ENCODE measurements around the gene MYBPC3. TPM values are rescaled to one million over a fixed set of nuclear protein-coding genes. Genes with fewer than 3 reads are reported as not detected.

Gene MYBPC3
- total RNA-seq, 4 donors from 2014 or later: not detected

DNA sequence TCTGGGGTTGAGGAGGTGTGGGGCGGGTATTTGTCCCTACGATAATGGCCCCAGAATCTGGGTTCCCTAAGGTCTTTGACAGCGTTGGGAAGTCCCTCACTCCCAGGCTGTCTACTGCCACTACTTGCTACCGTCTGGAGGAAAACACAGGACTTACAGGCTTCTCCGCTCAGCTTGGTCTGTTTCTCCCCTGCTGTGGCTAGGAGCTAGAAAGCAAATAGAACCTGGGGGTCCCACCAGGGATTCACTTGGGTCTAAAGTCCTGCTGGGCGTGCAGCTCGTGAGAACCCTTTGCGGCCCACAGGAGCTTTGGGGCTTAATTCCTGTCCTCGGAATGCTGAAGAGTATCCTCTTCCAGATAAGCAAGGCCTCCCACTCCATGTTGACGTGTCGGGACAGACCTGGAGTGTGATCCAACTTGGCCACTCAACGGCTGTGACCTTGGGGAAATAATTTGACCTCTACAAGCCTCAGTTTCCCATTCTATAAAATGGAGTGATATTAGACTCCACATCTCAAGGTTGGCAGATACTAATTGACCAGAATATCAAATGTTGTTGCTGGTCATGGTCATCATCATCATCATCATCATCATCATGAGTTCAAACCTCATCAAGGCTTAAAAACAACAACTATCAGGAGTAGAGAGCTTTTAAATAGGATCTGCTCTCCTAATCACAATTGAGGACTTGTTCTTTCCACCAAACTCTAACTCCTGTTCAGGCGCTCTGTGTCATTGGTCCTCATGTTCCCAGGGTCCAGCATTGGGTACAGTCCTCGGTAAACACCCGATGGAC lies 1.7 kb upstream of the MYBPC3 start:
- Histone ChIP-seq H3K4me1 (peaks cover 0 to 10% (median 5%) of the 10 kb centered on the region in 4 donors), H3K9me3 (no peaks in the 10 kb centered on the region), H3K27ac (no peak overlapping the region), H3K27me3 (no peaks in the 10 kb centered on the region), H3K4me3 (no peak overlapping the region), H3K36me3 (no peaks in the 10 kb centered on the region)
- in situ Hi-C loops (cut with MboI; ENCODE audit: low pct_ligation_motif_present in 1 of 4, low pct_unique_long_range_greater_than_20kb in 1 of 4, low sequenced_read_pairs in 3 of 4): loop anchor here in 1 of 4 donors (25.0 kb wide), 1 partner anchor 167 kb away; the partner anchor contains the start of genes ARFGAP2 and PACSIN3
- TF ChIP-seq POLR2A (IDR thresholded peaks at IDR 0.05) (no peak), EP300 (IDR thresholded peaks at IDR 0.05; ENCODE audit: low read depth) (no peak), CTCF (IDR thresholded peaks at IDR 0.05) (no peak), POLR2AphosphoS5 (IDR thresholded peaks at IDR 0.05) (no peak)
- WGBS, 2 donors (ENCODE audit: low coverage in 1 of 2): 88% methylated on average over 15 of the region's 15 CpGs; no CpG with 5 or more reads in 1 of the 2 donors
- intact Hi-C loops (cut with DNase I; ENCODE audit: low total_unique reads): no loop called here
- no peak for DNase-seq

DNA sequence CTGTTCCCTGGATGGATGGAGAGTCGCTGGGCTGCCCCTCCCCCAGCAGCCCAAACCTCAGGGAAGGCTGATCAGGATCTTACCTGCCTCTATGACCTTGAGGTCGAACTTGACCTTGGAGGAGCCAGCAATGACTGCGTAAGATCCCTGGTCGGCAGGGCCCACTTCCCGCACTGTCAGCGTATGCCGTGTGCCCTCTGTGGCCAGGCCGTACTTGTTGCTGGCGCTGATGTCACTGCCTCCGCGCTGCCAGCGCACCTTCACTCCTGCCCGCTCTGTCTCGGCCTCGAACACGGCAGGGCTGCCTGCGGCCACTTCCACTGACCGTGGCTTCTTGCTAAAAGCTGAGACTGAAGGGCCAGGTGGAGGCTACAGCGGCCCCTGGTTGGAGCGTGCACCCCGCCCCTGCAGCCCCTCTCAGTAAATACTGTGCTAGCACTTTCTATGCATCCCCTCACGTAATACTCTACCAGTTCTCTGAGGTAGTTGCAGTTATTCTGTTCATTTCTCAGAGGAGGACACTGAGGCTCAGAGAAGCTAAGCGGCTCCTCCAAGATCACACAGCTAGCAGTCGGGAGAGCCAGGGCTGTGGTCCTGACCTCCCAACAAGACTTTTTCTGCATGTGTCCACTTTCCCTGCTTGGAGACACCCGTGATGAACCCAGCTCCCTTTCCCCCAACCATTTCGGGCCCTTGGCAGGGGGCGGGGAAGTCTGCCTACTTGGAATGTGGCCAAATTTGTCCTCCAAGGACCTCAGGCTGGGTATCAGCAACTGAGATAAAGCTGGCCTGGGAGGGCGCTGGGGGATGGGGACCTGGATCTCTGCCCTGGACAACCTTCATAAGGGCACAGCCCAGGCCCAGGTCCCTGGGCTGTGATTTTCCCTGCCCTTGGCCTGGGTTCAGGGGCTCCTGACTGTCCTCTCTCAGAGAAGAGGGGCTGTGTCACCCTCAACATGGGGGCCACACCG lies 1.1 kb downstream of the MYBPC3 start:
- H3K4me1 ChIP-seq: peaks cover 0 to 10% (median 5%) of the 10 kb centered on the region in 4 donors
- H3K27ac ChIP-seq: no peak overlapping the region
- no peaks in the 10 kb centered on the region for H3K36me3 ChIP-seq
- intact Hi-C loops (cut with DNase I; ENCODE audit: low total_unique reads): no loop called here
- H3K27me3 ChIP-seq: no peaks in the 10 kb centered on the region
- no peak overlapping the region for H3K4me3 ChIP-seq
- TF ChIP-seq EP300 (IDR thresholded peaks at IDR 0.05; ENCODE audit: low read depth): no peak
- no peak for TF ChIP-seq POLR2A (IDR thresholded peaks at IDR 0.05)
- no peak for TF ChIP-seq POLR2AphosphoS5 (IDR thresholded peaks at IDR 0.05)
- TF ChIP-seq CTCF (IDR thresholded peaks at IDR 0.05): no peak
- in situ Hi-C loops (cut with MboI; ENCODE audit: low pct_ligation_motif_present in 1 of 4, low pct_unique_long_range_greater_than_20kb in 1 of 4, low sequenced_read_pairs in 3 of 4): loop anchor here in 1 of 4 donors (25.0 kb wide), 1 partner anchor 164 kb away; the partner anchor contains the start of genes ARFGAP2 and PACSIN3
- 84 to 95% methylated on average over 4 to 19 of the region's 29 CpGs for WGBS, 2 donors (ENCODE audit: low coverage in 1 of 2)
- H3K9me3 ChIP-seq: no peaks in the 10 kb centered on the region
- DNase-seq: no peak

DNA sequence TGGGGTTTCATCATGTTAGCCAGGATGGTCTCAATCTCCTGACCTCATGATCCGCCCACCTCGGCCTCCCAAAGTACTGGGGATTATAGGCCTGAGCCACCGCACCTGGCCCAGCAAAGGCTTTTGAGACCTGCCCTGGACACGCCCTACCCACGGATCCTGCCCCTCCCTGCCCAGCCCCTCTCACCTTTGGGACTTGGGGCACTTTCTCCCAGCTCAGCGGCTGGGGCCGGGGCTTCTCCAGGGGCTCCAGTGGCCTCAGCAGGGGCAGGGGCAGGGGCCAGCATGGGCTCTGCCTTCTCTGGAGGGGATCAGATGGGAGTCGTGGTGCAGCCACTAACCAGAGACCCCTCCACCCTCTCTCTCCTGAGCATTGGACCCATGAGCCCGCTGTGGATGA lies 2.2 kb downstream of the MYBPC3 start:
- H3K4me1 ChIP-seq: peaks cover 0 to 6% (median 5%) of the 10 kb centered on the region in 4 donors
- WGBS, 2 donors (ENCODE audit: low coverage in 1 of 2): 78% methylated on average over 9 of the region's 9 CpGs; no CpG with 5 or more reads in 1 of the 2 donors
- H3K36me3 ChIP-seq: no peaks in the 10 kb centered on the region
- intact Hi-C loops (cut with DNase I; ENCODE audit: low total_unique reads): no loop called here
- no peak for TF ChIP-seq EP300 (IDR thresholded peaks at IDR 0.05; ENCODE audit: low read depth)
- TF ChIP-seq CTCF (IDR thresholded peaks at IDR 0.05): no peak
- no peak for TF ChIP-seq POLR2A (IDR thresholded peaks at IDR 0.05)
- no peak for TF ChIP-seq POLR2AphosphoS5 (IDR thresholded peaks at IDR 0.05)
- no peak overlapping the region for H3K27ac ChIP-seq
- H3K9me3 ChIP-seq: no peaks in the 10 kb centered on the region
- in situ Hi-C loops (cut with MboI; ENCODE audit: low pct_ligation_motif_present in 1 of 4, low pct_unique_long_range_greater_than_20kb in 1 of 4, low sequenced_read_pairs in 3 of 4): loop anchor here in 1 of 4 donors (25.0 kb wide), 1 partner anchor 163 kb away; the partner anchor contains the start of genes ARFGAP2 and PACSIN3
- DNase-seq: no peak
- H3K27me3 ChIP-seq: no peaks in the 10 kb centered on the region
- no peak overlapping the region for H3K4me3 ChIP-seq
